ENCODE results near the gene TMEM273.

The TMEM273 gene

DNA sequence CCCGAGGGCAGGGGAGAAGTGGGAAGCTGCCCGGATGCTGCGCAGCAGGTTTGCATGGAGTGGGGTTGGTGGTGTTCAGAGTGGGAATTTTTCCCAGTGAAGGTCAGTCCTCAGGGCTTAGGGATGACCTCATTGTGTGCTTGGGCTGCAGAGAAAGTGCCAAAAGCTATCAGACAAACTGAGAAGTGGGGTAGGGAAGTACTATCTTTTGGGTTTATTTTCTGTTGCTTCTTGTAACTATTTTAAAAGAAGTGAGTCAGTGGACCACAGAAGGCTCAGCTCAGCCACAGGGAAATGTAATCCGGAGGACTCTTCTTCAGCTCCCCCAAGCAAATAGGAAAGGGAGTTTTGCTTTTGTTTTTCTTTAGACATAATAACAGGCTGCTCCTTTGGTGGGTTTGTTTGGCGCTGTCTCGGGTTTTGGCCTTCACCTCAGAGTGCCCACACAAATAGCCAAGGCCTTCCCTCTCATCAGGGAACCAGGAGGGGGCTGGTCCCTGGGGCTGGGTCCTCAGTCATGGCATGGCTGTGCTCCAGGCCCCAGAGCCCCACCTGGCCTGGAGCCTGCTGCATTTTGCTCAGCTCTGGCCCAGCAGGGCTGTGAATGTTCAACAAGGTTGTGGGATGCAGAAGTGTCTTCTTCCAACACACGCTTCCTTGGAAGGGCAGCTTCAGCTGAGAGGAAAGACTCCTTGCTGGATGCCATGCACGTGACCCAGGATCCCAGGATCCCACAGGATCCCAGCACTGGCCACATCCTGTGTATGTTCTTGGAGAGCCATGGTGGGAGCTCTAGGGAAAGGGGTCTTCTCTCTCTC lies 49.0 kb downstream of the TMEM273 start:
- no peak for ATAC-seq

DNA sequence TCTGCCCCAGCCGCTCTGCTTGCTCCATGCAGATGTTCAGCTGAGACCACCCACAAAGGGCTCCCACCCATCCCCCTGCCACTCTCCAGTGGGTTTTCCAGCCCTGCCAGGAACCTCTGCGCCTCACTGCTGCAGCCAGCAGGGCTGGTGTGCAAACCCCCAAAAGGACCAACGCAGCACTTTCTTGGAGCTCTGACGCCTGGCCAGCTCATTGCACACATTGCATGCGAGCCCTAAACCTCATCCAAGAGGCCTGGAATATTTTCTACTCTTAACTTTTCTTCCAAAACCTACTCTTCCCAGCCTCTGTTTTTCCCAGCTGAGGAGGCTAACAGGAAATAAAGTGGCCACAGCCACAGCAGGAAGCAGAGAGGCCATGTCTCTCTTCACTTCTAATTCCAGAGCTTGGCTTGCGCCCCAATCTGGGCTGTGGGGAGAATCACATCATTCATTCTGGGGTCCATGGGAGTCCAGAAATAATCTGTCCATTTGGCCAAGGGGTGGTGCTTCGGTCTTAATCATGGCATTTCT lies 49.8 kb downstream of the TMEM273 start:
- no peak for ATAC-seq
- DNase-seq, result no peak

More for the DNA sequence above, 49.0 kb downstream of the TMEM273 start:
- no peak for DNase-seq

DNA sequence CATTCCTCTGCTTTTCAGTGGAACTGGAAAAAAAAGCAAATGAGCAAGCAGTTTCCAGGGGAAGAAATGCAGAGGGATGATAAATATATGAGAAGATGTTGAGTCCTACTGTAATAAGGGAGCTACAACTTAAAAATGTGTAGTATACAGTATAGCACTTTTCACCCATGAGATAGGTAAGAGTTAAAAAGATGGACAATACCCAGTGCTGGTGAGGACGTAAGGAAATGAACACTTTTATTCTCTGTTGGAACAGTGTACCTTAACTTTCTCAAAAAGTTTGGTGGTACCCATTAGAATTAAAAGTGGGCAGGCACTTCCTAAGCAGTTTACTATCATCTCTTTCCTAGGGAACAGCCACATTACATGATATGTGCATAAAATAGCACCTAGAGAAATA lies 51.7 kb downstream of the TMEM273 start:
- no peak for ATAC-seq

DNA sequence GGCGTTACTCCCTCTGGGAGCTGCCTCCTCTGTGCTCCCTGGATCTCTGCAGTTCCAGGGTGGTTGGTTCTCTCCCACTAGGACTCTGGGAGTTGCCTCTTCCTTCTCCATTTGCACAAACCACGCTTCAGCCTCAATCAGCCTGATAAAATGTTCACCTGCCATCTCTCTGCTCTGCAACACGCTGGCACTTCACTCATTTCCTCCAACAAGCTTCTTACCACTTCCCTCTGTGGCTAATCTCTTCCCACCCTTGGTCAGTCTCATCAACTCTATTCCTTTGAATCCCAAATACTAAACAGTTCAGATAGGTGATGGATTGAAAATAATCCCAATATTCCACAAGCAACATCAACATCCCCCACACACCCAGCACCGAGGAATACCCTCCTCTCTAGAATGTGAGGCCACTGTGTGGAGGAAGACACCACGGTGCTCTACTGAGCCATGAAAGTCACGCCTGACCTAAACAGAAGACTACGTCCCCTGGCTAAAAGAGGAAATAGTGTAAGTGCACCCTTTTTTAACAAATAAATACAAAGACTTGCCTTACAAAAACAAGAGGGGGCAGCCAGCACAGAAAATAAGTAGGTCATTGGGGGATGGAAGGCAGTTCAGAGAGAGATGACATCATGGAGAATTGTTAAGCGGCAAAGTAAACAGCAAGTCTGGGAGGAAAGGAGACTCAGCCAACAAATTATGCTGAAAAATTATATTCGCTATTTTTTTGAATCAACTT lies 52.4 kb downstream of the TMEM273 start:
- DNase-seq (no peak), ATAC-seq (no peak)

More for the DNA sequence above, 51.7 kb downstream of the TMEM273 start:
- no peak for DNase-seq

DNA sequence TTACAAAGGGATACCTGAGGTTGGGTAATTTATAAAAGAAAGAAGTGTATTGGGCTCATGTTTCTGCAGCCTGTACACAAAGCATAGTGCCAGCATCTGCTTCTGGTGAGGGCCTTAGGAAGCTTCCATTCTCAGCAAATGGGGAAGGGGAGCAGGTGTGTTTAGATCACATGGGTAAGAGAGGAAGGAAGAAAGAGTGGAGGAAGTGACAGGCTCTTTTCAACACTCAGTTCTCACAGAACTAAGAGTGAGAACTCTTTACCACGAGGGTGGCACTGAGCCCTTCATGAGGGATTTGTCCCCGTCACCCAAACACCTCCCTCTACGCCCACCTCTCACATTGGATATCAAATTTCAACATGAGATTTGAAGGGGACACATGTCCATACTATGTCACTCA lies 53.9 kb downstream of the TMEM273 start:
- no peak for ATAC-seq

DNA sequence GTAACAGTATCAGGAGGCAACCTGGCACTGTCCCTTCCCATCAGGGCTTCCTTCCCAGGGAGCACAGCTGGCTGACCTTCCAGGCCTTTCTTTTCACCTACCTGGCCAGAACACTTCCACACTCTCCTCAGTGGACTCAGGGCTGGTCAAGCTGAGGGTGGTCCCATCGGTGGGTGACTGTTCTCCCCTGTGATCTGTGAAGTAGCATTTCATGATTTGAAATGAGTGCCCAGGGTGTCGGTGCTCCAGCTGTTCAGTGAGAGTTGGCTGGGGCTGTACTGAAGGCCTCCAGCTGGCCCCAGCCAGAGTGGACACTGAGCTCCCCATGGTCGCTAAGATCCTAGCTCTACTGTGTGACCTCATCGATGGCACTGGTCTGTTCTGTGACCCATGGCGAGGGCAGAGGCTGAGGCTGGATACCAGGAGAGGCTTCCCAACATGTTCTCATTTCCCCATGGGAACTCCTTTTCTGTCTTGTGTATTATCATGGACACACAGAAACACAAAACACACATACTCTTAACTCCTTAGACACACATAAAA lies 54.4 kb downstream of the TMEM273 start, which contains the start of gene FAM170B:
Gene FAM170B, minus strand, starts transcription at position 316 of the 543 bp plus-strand sequence. Its CDS starts 103 bp downstream, at position 213.
- no peak for DNase-seq
- ATAC-seq, result no peak

More for the DNA sequence above, 53.9 kb downstream of the TMEM273 start:
- no peak for DNase-seq

DNA sequence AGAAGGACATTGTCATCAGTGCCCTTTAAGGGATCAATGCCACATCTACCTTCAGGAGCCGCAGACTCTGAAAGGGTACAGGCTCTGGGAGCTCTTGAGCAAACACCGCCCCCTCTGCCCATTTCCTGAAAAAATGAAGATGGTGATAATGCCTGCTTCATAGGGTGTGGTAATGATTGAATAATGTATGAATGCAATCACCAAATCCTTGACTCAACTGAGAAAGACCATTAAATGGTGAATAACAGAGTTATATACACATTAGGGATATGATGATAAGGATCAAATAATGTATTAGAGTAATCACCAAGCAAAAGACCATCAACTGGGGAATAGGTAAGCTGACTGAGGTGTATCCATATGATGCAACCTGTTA lies 55.8 kb downstream of the TMEM273 start:
- ATAC-seq, result no peak
- no peak for DNase-seq

DNA sequence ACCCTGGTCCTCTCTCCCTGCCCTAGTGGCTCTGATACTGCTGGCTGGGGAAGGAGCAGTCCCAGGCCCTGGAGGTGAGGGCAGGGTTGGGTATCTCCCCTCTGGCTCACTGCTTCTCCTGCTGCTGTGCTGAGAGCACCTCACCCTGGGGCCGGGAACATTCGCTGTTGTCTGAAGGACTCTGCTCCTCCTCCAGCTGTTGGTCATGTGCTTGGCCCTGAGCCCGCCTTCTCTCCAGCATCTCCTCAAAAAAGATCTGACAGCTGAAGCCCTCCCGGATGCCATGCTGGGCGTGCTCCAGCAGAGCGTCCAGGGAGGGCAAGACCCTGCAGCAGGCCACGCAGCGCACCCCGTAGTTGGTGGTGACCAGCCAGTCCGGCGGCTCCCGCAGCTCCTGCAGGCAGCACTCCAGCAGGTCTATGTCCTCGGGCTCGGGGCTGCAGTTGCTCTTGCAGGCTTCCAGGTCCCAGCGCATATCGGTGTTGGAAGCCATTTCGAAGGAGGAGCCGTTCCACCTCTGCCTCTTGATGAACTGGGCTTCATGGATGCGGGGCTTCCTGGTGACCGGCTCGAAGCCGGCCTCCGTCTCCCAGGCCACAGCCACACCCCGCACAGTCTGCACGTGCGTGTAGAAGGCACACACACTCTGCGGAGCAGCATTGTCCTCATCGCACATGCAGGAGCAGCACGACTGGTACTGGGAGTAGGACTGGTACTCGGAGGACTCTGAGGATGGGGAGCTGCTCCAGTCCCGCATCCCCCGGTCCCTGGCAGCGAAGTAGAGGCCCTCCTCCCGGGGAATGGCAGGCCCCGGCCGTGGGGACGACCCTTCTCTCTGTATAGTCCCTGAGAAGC lies 56.5 kb downstream of the TMEM273 start:
- DNase-seq (no peak), ATAC-seq (no peak)

DNA sequence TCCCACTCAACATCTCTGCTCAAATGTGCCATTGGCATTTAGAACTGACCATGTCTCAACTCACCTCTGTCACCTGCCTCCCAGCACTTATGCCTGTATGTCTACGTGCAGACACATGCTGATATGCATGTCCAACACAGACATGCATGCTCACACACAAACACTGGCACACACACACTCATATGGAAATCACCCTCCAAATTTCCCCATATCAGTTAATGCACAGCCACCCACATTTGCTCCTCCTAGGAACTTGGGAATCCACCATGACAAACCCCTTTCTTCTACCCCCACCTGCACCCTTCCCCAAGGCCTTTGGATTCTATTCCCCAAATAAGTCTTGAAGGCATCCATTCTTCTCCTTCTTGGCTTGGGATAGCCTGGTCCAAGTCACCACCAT lies 58.8 kb downstream of the TMEM273 start:
- no peak for ATAC-seq

DNA sequence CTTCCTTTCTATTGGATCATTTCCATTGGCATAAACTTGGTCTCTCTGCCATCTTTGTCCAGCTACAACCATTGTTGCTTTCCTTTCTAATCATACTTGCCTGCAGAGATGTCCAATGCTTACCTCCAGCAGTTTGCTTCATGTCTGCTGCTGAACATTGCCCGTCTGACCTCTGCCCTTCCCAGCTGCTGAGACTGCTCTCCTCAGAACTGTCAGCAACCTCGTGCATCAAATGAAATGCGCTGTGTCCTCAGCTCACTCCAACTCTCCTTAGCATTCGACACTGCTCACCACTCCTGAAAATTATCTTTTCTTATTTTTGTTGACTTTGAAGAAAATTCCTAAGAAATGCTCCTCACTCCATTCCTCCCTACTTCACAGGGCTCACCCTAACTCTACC lies 59.3 kb downstream of the TMEM273 start:
- no peak for DNase-seq
- no peak for ATAC-seq

More for the DNA sequence above, 58.8 kb downstream of the TMEM273 start:
- no peak for DNase-seq

DNA sequence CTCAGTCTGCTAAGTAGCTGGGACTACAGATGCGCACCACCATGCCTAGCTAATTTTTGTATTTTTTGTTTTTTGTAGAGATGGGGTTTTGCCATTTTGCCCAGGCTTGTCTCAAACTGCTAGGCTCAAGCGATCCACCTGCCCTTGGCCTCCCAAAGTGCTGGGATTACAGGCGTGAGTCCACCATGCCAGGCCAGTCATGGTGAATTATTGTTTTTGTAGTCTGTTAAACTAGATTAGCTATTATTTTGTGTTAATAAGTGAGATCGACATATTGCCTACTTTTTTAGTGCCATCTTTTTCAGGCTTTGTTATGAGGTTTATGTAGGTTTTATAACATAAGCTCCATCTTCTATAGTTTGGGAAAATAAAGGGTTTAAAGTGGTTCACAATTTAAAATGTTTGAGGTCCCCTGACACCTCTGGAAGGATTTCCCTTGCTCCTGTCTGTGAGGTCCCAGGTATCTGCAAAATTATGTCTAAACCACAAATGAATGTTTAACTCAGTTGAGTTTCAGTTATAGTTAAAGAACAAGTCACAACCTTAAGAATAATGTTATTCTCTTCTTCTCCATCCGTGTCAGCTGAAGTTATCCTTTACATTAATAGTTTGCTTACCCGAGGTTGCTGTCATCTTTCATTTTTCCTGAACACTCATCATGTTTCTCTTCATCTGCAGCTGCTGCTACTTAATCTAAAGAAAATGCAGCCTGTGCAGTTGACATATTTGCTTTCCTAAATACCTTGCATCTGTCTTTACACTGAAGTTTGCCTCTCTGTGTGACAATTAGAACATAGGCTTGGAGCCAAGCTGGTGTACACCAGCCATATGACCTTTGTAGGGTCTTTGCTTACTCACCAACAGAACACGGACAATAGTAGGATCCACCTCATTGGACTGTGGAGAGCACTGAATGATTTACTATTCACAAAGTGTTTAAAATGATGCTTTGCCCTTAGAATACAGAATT lies 63.9 kb downstream of the TMEM273 start:
- no peak for ATAC-seq
- DNase-seq, result no peak

DNA sequence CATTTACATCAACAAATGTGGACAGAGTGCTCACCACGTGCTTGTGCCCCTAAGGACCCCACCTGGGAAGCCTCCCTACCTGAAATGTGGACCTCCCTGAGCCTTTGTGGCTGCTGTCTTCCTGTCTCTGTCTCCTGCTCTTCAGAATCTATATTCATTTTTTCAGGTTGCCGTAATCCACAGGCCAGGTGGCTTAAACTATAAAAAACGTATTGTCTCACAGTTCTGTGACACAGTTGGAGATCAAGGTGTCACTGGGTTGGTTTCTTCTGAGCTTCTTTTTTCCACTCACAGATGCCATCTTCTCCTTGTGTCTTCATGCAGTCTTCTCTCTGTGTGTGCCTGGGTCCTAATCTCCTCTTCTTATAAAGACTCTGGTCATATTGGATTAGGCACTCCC lies 67.3 kb downstream of the TMEM273 start:
- DNase-seq (no peak), ATAC-seq (no peak)

DNA sequence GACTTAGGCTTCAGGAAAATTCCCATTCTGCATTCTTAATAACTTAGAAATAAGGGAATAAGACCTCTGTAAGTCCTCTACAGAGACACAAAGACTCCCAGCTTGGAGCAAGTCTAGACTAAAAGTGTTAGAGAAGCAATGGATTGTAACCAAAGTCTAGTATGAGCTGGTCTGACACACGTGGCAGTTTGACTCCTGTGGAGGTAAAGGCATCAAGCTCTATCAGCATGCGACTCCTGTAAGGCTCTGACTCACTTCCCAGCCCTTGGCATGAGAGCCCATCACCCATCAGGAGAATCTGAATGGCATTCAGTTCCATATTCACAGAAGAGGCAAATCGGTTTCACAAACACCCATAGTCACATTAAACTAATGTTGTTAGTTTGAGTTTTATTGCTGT lies 68.4 kb downstream of the TMEM273 start:
- no peak for DNase-seq
- no peak for ATAC-seq

DNA sequence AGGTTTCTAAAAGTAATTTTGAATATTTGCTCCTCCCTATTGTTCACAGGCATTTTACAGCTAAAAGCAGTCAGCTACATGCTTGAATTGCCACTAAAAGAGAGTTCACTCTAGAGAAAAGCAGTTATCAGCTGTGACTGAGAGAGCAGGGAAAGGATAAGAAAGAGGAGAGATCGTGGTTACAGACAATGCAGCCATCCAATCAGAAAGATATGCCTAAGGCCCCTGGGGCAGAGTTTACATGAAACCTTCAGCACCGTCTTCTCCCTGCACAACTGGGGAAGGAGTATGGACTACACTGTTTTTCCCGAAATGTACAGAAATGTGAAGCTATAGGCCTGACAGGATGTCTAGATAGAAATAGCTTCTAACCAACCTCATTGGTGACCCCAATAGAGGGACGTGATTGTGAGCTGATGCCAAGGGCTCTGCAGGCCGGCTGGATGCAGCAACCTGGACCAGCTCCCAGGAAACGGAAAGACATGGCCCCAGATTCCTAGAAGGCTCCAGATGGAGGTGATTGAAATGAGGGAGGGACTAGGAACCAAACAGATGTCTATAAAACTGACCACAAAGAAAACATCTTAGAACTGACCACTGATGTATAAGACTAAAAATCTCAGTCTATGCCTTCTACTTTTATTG lies 69.6 kb downstream of the TMEM273 start:
- no peak for ATAC-seq

DNA sequence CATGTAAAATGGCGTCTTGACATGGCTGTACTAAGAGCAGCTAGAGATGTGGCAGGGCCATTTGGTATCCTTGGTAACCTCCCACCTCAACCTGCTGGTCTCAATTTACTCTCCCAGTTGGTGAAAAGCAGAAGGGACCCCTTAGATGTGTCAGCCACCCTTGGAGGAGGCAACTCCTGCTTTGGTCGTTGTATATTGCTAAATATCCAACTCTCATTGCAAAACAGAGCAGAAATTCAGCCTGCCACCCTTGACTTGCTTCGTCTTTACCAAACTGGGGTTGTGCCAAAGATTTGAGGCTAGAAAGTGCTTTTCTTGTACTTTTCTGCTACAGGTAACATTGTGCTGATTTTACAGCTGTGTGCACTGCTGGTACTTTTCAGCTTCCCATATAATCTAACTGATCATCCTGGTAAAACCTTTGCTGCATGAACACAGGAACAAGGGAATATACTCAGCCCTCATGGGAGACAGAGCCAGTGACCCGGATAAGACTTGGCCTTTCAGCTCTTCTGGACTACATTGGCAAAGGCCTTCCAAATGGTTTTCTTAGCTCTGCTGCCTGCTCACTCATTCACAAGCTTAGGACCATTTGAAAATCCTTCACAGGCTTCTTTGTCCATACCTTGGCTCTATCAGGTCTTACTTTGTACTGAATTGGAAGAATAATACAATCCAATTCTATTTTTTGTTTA lies 70.7 kb downstream of the TMEM273 start:
- DNase-seq (no peak), ATAC-seq (no peak)

More for the DNA sequence above, 69.6 kb downstream of the TMEM273 start:
- DNase-seq, result no peak

DNA sequence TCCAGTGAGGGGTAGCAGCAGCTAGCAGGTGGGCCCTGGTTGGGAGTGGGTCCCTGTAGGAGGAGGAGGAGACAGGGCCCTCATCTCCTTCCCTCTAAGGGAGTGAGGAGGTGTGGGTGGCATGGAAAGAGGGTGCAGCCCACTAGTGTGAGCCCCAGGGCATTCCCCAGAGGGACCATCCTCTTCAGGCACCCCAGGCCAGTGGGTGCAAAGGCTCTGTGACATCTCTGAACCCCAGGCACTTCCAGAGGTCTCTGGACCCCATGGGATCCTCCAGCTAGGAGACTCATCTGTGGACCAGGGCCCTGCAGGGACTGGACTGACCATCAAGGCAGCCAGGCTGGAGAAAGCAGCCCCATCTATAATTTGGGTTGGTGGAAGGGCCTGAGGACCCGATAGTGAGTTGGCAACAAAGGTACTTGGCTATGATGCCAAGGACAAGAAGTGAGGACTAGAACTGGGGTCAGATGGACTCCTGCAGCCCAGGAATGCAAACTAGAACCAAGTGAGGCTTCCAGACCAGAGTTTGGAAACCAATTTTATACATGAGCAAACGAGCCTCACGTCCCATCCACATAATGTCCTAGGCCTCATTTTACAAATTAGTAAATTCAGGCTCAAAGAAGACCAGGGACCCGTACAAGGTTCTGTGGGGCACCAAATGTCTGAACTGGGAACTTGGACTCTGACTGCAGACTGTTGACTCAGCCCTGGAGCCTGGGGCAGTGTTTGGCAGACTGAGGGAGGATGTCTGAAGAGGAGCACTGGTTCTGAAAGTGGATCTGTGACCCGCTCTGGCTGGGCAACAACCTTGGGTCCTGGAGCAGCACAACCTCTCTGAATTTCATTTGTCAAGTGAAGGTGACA lies 71.4 kb downstream of the TMEM273 start:
- peak; percentile 7 for ATAC-seq

DNA sequence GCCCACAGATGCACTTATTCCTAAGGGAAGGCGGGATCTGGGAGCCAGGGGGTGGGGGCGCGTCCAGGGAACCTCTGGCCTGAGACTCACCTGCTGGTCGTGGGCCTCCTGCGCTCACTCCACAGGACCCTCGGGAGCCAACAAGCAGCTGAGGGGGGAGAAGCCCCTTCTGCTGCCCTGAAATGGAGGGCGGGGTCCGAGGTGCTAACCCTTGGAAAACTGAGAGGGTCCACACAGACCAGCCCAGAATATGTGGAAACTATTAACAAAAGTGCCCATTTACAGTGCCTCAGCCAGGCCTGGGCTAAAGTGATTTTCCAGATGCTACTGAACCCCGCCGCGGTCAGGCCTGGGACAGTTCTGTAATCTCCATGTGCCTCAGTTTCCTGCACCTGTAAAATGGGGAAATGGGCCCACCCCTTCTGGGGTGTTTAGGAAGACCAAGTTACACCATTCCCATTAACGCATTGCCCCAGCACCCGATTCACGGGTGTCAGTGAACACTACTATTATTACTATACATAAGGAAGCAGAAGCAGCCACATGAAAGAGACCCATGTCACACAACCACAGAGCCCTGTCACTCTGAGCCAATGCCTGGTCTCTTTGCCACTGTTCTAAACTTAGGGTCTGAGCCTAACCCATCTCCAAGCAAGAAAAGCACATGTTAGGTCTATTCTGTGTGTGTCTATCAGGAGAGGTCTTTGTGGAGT lies 72.2 kb downstream of the TMEM273 start:
- ATAC-seq (peak; percentile 42), DNase-seq (no peak)

More for the DNA sequence above, 71.4 kb downstream of the TMEM273 start:
- no peak for DNase-seq

Measured in stimulated activated naive CD8-positive, alpha-beta T cell treated with anti-CD3 and anti-CD28 coated beads, Interleukin-15, Interleukin-2, amounts not matched to agents 100 U/mL and 50 U/mL, for 24 hours (primary cell).